ENCODE measurements around the gene FAM83C.

The FAM83C gene

DNA sequence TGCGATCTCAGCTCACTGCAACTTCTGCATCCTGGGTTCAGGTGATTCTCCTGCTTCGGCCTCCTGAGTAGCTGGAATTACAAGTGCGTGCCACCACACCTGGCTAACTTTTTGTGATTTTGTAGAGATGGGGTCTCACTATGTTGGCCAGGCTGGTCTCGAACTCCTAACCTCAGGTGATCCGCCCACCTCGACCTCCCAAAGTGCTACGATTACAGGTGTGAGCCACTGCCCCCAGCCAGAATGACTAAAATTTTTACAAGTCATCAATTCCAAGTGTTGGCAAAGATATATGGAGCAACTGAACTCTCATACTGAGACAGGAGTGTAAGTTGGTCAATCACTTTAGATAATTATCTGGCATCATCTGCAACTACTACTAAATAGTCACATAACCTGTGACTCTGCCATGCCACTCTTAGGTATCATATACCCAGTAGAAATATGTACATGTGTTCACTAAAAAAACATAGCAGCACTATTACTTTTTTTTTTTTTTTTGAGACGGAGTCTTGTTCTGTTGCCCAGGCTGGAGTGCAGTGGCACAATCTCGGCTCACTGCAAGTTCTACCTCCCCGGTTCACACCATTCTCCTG is 10.6 kb downstream of the FAM83C start:
- DNase-seq = no peak

DNA sequence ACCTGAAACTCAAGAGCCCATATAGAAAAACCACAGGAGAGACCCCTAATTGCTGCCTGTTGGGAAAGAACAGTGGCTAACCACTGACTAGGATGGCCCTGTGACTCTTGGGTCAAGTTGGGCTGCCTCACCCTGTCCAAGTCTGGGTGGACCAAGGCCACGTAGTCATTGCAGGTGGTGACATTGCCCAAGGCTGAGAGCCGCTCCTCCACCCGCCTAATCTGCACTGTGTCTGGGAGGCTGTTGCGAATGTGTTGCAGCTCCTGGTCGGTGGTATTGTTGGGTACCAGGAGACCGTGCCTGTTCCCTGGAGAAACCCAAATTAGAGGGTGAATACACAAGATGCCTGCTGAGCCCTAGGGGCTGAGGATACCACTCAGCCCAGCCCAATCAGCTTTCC is 11.7 kb downstream of the FAM83C start:
- no peak for DNase-seq

GRCh38 chr20:35279533-35280174 is 12.6 kb downstream of the FAM83C start:
- no peak for DNase-seq

DNA sequence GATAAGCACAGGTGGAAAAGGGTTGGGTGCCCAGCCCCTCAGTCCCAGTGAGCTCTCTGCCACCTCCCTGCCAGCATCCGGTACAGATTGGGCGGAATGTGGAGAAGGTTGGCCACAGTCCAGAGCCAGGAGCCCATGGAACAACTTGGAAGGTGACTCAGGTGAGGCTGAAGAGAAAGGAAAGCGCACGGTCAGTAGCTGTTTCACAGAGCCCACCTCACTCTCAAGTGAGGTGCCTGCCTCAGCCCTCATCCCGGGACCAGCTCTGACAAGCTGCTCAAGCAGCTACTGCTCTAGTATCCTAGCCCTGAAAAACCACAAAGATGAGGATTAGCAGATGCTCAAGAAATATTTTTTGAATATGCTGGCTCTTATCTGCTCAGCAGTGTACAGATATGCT is 13.2 kb downstream of the FAM83C start:
- DNase-seq = no peak

- peak; percentile 93 for DNase-seq
Observed at GRCh38 chr20:35277531-35278395, 14.5 kb downstream of the FAM83C start, which contains the start of gene MMP24OS. MMP24OS (minus strand) TSS chr20:35278122; CDS start chr20:35277929, 193 bp downstream.

- DNase-seq = no peak
Observed at GRCh38 chr20:35277127-35277526, 15.1 kb downstream of the FAM83C start.

DNA sequence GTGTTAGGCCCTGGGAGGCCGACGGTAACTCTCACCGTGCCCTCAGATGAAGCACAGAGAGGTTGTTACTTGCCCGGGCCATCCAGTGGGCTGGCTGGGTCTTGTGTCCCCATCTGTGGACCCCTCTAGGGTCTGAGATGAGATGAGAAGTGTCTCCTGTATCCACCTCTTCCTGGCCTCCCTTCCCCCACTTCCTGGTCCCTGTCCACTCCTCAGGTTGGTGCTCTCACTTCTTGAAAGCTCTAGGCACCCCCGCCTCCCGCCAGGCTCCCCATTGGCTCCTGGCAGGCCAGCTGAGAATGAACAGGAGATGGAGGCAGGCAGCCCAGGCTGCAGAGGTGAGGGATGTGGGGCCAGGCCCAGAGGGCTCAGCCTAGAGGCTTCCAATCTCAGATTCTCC is 15.8 kb downstream of the FAM83C start:
- DNase-seq = no peak

DNA sequence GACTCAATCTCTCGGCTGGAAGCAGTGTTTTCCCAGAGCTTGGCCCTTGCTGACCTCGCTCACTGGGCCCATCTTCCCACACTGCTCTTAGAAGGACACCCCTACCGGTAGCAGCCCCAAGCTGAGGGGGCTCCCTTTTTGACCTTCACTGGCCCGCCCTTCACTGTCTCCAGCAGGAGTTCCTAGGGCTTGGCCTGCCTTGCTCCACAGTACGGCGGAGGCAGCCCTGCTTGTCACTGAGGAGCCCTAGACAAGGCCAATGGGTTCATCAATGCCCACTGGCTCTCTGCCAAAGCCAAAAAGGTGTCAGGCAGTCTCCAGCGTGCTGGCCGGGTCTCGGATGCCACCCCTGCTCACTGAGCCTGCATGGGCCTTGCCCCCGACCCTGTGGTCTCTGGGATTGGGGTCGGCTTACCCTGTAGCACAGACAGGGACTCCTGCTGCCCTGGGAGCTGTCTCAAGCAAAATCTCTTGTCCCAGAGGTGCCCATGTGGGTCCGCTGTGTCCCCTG is 16.4 kb downstream of the FAM83C start:
- no peak for DNase-seq

DNA sequence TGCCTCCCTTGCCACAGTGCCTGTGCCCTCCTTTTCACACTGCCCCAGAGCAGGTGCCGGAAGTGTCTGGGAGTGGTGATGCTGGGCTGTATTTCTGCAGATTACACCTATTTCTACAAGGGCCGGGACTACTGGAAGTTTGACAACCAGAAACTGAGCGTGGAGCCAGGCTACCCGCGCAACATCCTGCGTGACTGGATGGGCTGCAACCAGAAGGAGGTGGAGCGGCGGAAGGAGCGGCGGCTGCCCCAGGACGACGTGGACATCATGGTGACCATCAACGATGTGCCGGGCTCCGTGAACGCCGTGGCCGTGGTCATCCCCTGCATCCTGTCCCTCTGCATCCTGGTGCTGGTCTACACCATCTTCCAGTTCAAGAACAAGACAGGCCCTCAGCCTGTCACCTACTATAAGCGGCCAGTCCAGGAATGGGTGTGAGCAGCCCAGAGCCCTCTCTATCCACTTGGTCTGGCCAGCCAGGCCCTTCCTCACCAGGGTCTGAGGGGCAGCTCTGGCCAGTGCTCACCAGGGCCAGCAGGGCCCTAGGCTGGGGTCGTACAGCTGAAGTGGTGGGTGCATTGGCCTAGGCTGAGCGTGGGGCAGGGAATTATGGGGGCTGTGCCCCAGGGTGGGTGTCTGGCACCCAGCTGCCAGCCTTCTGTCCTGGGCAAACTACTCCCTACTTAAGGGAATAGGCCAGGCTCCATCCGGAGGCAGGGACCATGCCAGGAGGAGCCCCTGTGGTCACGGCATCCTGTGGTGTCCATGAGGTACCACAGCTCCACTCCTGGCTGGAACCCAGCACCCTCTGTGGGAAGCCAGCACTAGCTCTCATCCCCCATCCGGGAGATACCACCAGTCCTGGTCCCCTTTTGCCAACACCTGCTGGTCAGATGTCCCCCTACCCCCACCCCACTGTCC is 17.8 kb downstream of the FAM83C start:
- no peak for DNase-seq

GRCh38 chr20:35273449-35274171 is 18.6 kb downstream of the FAM83C start:
- no peak for DNase-seq

- DNase-seq = no peak
Observed at GRCh38 chr20:35271904-35272303, 20.3 kb downstream of the FAM83C start.

- DNase-seq = no peak
Observed at GRCh38 chr20:35271073-35271882, 20.9 kb downstream of the FAM83C start.

GRCh38 chr20:35270021-35270902 is 22.0 kb downstream of the FAM83C start:
- DNase-seq = no peak

DNA sequence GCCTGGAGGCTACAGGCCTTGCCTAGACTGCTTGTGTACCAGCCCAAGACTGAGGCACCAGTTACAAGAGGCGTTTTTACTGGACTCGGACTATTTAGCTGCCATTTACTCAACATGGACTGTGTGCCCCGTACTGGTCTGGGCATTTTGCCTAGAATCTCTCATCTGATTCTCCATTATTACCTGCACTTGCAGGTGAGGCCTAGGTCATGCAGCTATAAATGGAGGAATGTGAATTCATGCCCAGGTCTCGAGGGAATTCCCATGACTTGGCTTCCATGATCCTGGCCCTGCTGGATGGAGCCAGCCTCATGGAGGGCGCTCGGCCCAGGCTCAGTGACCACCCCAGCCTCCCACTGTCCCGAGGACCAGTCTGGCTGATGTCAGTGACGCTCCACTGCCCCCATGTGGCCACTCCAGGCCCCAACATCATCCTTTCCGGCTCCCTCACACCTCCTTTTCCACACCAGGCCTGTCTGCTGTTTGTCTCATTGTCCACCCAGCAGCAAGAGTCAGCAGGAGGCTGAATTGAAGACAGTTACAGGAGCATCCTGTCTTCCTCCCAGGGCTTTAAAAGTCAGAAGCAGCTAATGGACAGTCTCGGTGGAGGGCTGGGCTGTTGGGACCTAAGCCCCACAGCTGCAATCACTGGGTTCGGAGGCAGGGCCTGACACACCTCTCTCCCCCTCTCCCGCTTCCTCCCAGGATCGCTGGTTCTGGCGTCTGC is 23.0 kb downstream of the FAM83C start:
- DNase-seq = peak; percentile 44

- DNase-seq = no peak
Observed at GRCh38 chr20:35267092-35267491, 25.1 kb downstream of the FAM83C start.

DNA sequence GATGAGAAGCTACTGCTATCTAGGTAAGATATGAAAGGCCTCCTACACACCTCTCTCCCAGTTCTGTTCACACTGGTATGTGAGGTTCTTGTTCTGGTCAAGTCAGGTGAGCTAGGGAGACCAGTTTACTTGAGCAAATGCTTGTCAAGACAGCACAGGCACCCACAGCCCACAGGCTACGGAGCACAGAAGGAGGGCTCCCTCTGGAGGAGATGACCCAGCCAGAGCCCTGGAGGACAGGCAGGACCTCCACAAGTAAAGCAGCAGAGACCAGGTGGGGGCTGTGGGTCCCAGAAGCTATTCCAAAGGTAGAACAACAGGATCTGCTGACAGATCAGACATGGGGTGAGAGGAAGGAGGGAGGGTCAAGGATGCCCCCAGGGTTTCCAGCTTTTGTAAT is 27.5 kb downstream of the FAM83C start:
- DNase-seq = no peak

DNA sequence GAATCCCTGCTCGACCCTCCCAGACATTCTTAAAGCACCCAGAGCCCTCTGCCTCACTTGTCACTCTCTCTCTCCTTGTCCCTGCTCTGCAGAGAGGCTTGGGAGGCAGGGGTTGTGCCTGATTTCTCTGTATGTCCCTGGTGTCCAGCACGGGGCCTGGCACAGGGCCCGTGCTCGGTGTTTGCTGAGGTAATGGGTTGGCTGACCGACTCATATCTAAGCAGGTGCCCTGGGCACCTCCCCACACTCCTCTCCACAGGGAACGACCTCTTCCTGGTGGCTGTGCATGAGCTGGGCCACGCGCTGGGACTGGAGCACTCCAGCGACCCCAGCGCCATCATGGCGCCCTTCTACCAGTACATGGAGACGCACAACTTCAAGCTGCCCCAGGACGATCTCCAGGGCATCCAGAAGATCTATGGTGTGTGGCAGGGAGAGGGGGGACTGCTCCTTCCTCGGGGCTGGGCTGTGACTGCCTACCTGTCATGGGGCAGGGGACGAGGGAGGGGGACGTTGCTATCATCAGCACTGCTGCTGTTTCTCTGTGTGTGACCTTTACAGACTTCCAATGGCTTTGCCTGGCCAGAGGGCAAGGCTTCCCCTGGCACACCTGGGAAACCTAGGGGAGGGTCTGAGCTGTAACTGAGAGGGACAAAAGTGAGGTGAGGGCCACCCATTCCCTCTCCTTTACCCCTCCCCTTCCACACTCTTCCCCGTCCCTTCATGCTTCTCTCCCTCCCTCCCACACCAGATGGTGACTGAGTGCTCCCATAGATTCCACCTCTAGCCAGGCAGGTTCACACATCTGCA is 28.5 kb downstream of the FAM83C start:
- no peak for DNase-seq
